Endodermal cell (in vitro differentiated cells): Measurements from ENCODE around the gene NTS. TPM values are rescaled to one million over a fixed set of nuclear protein-coding genes. Genes with fewer than 3 reads are reported as not detected.

Experiments used
- DNase-seq: peaks from one replicate; pipeline ENCODE4 v3.0.0-alpha.2; 2017
- H3K27ac ChIP-seq: 2 replicates; pipeline ENCODE4 v1.5.1; 2013; ENCODE audit warnings: mild to moderate bottlenecking, low read depth, low read length, moderate library complexity
- H3K27me3 ChIP-seq: 2 replicates; pipeline ENCODE4 v1.6.1; 2013; ENCODE audit warnings: mild to moderate bottlenecking, low read length, moderate library complexity; ENCODE audit not compliant: insufficient read depth, control insufficient read depth, poor library complexity, severe bottlenecking
- H3K36me3 ChIP-seq: 2 replicates; pipeline ENCODE4 v1.7.0; 2013; ENCODE audit warnings: mild to moderate bottlenecking, low read length, moderate library complexity; ENCODE audit not compliant: control insufficient read depth, insufficient read depth
- H3K4me1 ChIP-seq: one replicate; pipeline ENCODE4 v1.7.0; 2013; ENCODE audit warnings: low read length; ENCODE audit not compliant: control insufficient read depth, insufficient read depth
- H3K4me3 ChIP-seq: 2 replicates; pipeline ENCODE4 v1.5.1; 2013; ENCODE audit warnings: mild to moderate bottlenecking, low read length, moderate library complexity
- H3K9ac ChIP-seq: 2 replicates; pipeline ENCODE4 v1.6.1; 2013; ENCODE audit warnings: mild to moderate bottlenecking, low read length, moderate library complexity; ENCODE audit not compliant: poor library complexity, severe bottlenecking; ENCODE audit errors: extremely low read depth
- H3K9me3 ChIP-seq: 2 replicates; pipeline ENCODE4 v1.6.1; 2013; ENCODE audit warnings: mild to moderate bottlenecking, low read length, moderate library complexity; ENCODE audit not compliant: control insufficient read depth
- H3K27ac Mint-ChIP-seq: 2 replicates; pipeline ENCODE4 v1.8.0; 2020; ENCODE audit warnings: mixed read lengths
- H3K27me3 Mint-ChIP-seq: 2 replicates; pipeline ENCODE4 v1.8.0; 2021; ENCODE audit warnings: mild to moderate bottlenecking, mixed read lengths; ENCODE audit not compliant: insufficient read depth
- H3K36me3 Mint-ChIP-seq: 2 replicates; pipeline ENCODE4 v1.8.0; 2020; ENCODE audit warnings: low read depth, mixed read lengths
- H3K4me1 Mint-ChIP-seq: 2 replicates; pipeline ENCODE4 v1.8.0; 2020; ENCODE audit warnings: mixed read lengths
- H3K4me3 Mint-ChIP-seq: 2 replicates; pipeline ENCODE4 v1.8.0; 2020; ENCODE audit warnings: mild to moderate bottlenecking, moderate library complexity, mixed read lengths
- H3K9me3 Mint-ChIP-seq: 2 replicates; pipeline ENCODE4 v1.8.0; 2020; ENCODE audit warnings: mild to moderate bottlenecking, mixed read lengths
- CTCF ChIP-seq: fragments of 200-600 bp; sonication (generic); conservative IDR thresholded peaks from 2 replicates; pipeline ENCODE4 v1.5.0; 2021; ENCODE audit warnings: antibody characterized with exemption, mild to moderate bottlenecking
- WGBS, 2 experiments: methylation state at CpG; one replicate each; pipeline versions ENCODE4 v1.1.5 to v1.1.7; 2013; ENCODE audit warnings: missing lambda C conversion rate in 2 of 2, mixed read lengths in 1 of 2; ENCODE audit not compliant: insufficient coverage in 1 of 2, insufficient read length in 1 of 2; 5-methylcytosine and 5-hydroxymethylcytosine counted together
- total RNA-seq, 2 donors: library from RNA; stranded (reverse); fragmentation: NEBNext Ultra II Directional in 1 of 2; extraction: Animal tissue kit (Norgen Biotek cat#: 25700) in 1 of 2; gene quantifications; 2 replicates in 1 of 2; 3 replicates in 1 of 2; pipeline ENCODE4 v1.2.1, GENCODE V29; 2021

The NTS gene
- total RNA-seq, 2 donors from 2014 or later: 2.6 to 3.4 TPM

GRCh38 chr12:85843606-85844310 is 30.3 kb upstream of the NTS start:
- H3K27ac Mint-ChIP-seq: no peak overlapping the region

GRCh38 chr12:85849344-85849743 is 24.8 kb upstream of the NTS start:
- Mint-ChIP-seq H3K4me3 (no peak overlapping the region), H3K27me3 (no peaks in the 10 kb centered on the region), H3K27ac (no peak overlapping the region), H3K36me3 (no peaks in the 10 kb centered on the region), H3K9me3 (no peaks in the 10 kb centered on the region), H3K4me1 (peaks cover 14% of the 10 kb centered on the region)
- H3K27me3 ChIP-seq: no peaks in the 10 kb centered on the region
- H3K9ac ChIP-seq: no peak overlapping the region
- H3K4me1 ChIP-seq: no peaks in the 10 kb centered on the region
- H3K4me3 ChIP-seq: no peak overlapping the region
- DNase-seq: no peak
- no peaks in the 10 kb centered on the region for H3K36me3 ChIP-seq
- no peak for TF ChIP-seq CTCF
- H3K9me3 ChIP-seq: no peaks in the 10 kb centered on the region
- WGBS, 2 experiments: 59 to 83% methylated on average over 1 to 3 of the region's 3 CpGs
- H3K27ac ChIP-seq: no peak overlapping the region

More at GRCh38 chr12:85843606-85844310, 30.3 kb upstream of the NTS start:
- peaks cover 8% of the 10 kb centered on the region for H3K4me1 Mint-ChIP-seq
- H3K36me3 Mint-ChIP-seq: no peaks in the 10 kb centered on the region
- Histone ChIP-seq H3K36me3 (no peaks in the 10 kb centered on the region), H3K9ac (no peak overlapping the region), H3K27me3 (no peaks in the 10 kb centered on the region), H3K4me1 (no peaks in the 10 kb centered on the region), H3K27ac (no peak overlapping the region), H3K4me3 (no peak overlapping the region), H3K9me3 (no peaks in the 10 kb centered on the region)
- no peaks in the 10 kb centered on the region for H3K27me3 Mint-ChIP-seq
- TF ChIP-seq CTCF: no peak
- H3K4me3 Mint-ChIP-seq: no peak overlapping the region
- no peaks in the 10 kb centered on the region for H3K9me3 Mint-ChIP-seq
- DNase-seq: peak; percentile 48
- WGBS, 2 experiments: 91 to 96% methylated on average over 7 to 17 of the region's 17 CpGs

- 92 to 100% methylated on average over 3 to 6 of the region's 6 CpGs for WGBS, 2 experiments
- H3K9me3 Mint-ChIP-seq: peaks cover 5% of the 10 kb centered on the region
- Histone ChIP-seq H3K4me1 (no peaks in the 10 kb centered on the region), H3K27ac (no peak overlapping the region), H3K27me3 (no peaks in the 10 kb centered on the region), H3K4me3 (no peak overlapping the region), H3K36me3 (no peaks in the 10 kb centered on the region), H3K9ac (no peak overlapping the region), H3K9me3 (no peaks in the 10 kb centered on the region)
- no peak overlapping the region for H3K4me3 Mint-ChIP-seq
- no peaks in the 10 kb centered on the region for H3K36me3 Mint-ChIP-seq
- no peak for TF ChIP-seq CTCF
- H3K27me3 Mint-ChIP-seq: no peaks in the 10 kb centered on the region
- H3K27ac Mint-ChIP-seq: no peak overlapping the region
- peaks cover 2% of the 10 kb centered on the region for H3K4me1 Mint-ChIP-seq
- no peak for DNase-seq
Measured at GRCh38 chr12:85855305-85855704, 18.8 kb upstream of the NTS start.
